Limb (tissue), 2 donors: ENCODE results near the gene AP2A1.

ENCODE experiments used
- DNase-seq, 2 donors: peaks; one replicate each; pipeline ENCODE4 v3.0.0-alpha.2; 2016; ENCODE audit errors: extremely low spot score in 2 of 2

The AP2A1 gene

DNA sequence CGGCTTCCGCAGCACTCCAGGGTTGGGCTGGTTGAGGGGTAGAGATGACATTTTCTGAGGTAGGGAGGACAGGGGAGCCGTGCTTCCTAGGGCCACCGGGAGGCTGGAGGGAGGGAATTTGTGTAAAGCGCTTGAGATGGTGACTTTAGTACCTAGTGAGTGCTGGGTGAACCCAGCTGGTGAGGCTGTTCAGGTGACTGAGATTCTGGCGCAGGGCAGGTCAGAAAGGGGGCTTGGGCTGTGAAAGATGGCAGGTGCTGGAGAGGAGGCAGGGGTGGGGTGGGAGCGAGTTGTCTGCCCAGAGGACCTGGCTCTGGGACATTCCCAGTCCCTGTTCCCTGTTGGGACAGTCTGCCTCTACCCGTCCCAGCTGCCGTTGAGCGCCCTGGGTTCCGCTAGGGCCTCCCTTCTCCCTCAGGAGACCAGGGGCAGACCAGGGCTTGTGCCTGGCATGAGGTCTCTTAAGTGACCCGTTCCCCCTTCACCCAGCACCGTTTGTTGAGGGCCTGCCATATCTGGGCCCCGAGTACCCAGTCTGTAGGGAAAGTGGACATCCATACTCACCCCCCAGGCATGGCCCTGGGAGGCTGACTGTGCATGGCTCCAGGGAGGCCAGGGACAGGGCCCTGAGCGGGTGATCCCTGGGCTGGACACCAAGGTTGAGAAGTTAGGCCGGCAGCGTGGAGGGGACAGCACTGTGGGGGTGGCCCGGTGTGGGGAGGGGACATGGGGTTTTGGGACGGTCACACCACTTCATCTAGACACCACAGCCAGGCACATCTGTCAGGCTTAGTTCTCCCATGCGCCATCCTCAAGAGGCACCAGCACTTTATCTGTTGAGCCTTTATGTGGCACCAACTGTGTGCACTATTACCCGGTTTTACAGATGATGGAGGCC is 89.1 kb downstream of the AP2A1 start:
- no peak for DNase-seq

DNA sequence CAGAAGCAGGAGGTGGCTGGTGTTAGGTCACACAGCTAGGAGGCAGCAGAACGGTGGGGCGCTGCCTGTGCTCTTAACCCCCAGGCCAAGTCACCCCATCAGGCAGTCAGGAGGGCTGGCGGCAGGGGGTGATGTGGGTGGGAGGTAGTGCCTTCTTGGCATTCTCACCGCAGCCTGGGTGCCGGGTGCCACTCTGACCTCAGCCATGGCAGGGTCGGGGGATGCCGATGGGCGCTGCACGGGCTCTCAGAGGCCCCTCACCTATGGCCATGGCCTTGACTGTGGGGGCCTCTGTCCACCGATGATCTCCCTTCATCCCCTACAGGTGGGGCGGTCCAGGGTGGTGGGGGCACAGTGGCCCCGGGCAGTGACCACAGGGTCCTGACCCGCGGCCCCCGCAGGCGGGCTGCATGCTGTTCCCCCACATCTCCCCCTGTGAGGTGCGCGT is 89.8 kb downstream of the AP2A1 start:
- DNase-seq: no peak
